ENCODE data around the gene HDAC9.

Gene HDAC9

GRCh38 chr7:18593602-18594279 lies 98.2 kb downstream of the HDAC9 start:
- Histone ChIP-seq H3K9me3 (ENCODE audit: control insufficient read depth, insufficient read depth, low read length) (no peaks in the 10 kb centered on the region), H3K4me1 (ENCODE audit: insufficient read depth, low read length) (no peaks in the 10 kb centered on the region), H3K36me3 (ENCODE audit: insufficient read depth, low read length) (peaks cover 9% of the 10 kb centered on the region; the same call in 1 of the 2 replicates), H3K9ac (ENCODE audit: low read depth, low read length) (no peak overlapping the region)

GRCh38 chr7:18597754-18598153 lies 102.2 kb downstream of the HDAC9 start:
- H3K36me3 ChIP-seq (ENCODE audit: insufficient read depth, low read length) = peaks cover 8% of the 10 kb centered on the region
- H3K9me3 ChIP-seq (ENCODE audit: control insufficient read depth, insufficient read depth, low read length) = no peaks in the 10 kb centered on the region; the same call in 1 of the 2 replicates
- no peak overlapping the region for H3K9ac ChIP-seq (ENCODE audit: low read depth, low read length)
- H3K4me1 ChIP-seq (ENCODE audit: insufficient read depth, low read length) = no peaks in the 10 kb centered on the region

- H3K4me1 ChIP-seq (ENCODE audit: insufficient read depth, low read length) = peaks cover 4% of the 10 kb centered on the region; the same call in 1 of the 2 replicates
- no peaks in the 10 kb centered on the region for H3K36me3 ChIP-seq (ENCODE audit: insufficient read depth, low read length)
- peaks cover 3% of the 10 kb centered on the region; the same call in 1 of the 2 replicates for H3K9me3 ChIP-seq (ENCODE audit: control insufficient read depth, insufficient read depth, low read length)
- H3K9ac ChIP-seq (ENCODE audit: low read depth, low read length) = no peak overlapping the region
These were observed 111.5 kb downstream of the HDAC9 start for GRCh38 chr7:18607025-18607424.

- no peak overlapping the region for H3K9ac ChIP-seq (ENCODE audit: low read depth, low read length)
- H3K36me3 ChIP-seq (ENCODE audit: insufficient read depth, low read length) = no peaks in the 10 kb centered on the region
- peaks cover 18% of the 10 kb centered on the region; the same call in 1 of the 2 replicates for H3K4me1 ChIP-seq (ENCODE audit: insufficient read depth, low read length)
- no peaks in the 10 kb centered on the region for H3K9me3 ChIP-seq (ENCODE audit: control insufficient read depth, insufficient read depth, low read length)
These were observed 114.9 kb downstream of the HDAC9 start for GRCh38 chr7:18610331-18610948.

- Histone ChIP-seq H3K9me3 (ENCODE audit: control insufficient read depth, insufficient read depth, low read length) (no peaks in the 10 kb centered on the region), H3K4me1 (ENCODE audit: insufficient read depth, low read length) (peaks cover 14% of the 10 kb centered on the region; the same call in 1 of the 2 replicates), H3K9ac (ENCODE audit: low read depth, low read length) (no peak overlapping the region), H3K36me3 (ENCODE audit: insufficient read depth, low read length) (peaks cover 4% of the 10 kb centered on the region)
These were observed 119.3 kb downstream of the HDAC9 start for GRCh38 chr7:18614841-18615240.

- Histone ChIP-seq H3K4me1 (ENCODE audit: insufficient read depth, low read length) (peaks cover 6% of the 10 kb centered on the region; the same call in 1 of the 2 replicates), H3K9me3 (ENCODE audit: control insufficient read depth, insufficient read depth, low read length) (no peaks in the 10 kb centered on the region), H3K36me3 (ENCODE audit: insufficient read depth, low read length) (peaks cover 4% of the 10 kb centered on the region), H3K9ac (ENCODE audit: low read depth, low read length) (no peak overlapping the region)
These were observed 123.8 kb downstream of the HDAC9 start for GRCh38 chr7:18619311-18619710.

- H3K9me3 ChIP-seq (ENCODE audit: control insufficient read depth, insufficient read depth, low read length) = no peaks in the 10 kb centered on the region
- H3K36me3 ChIP-seq (ENCODE audit: insufficient read depth, low read length) = no peaks in the 10 kb centered on the region
- H3K9ac ChIP-seq (ENCODE audit: low read depth, low read length) = no peak overlapping the region
- H3K4me1 ChIP-seq (ENCODE audit: insufficient read depth, low read length) = no peaks in the 10 kb centered on the region
These were observed 127.8 kb downstream of the HDAC9 start for GRCh38 chr7:18623389-18623788.

- Histone ChIP-seq H3K36me3 (ENCODE audit: insufficient read depth, low read length) (no peaks in the 10 kb centered on the region), H3K4me1 (ENCODE audit: insufficient read depth, low read length) (no peaks in the 10 kb centered on the region), H3K9me3 (ENCODE audit: control insufficient read depth, insufficient read depth, low read length) (no peaks in the 10 kb centered on the region), H3K9ac (ENCODE audit: low read depth, low read length) (no peak overlapping the region)
These were observed 128.9 kb downstream of the HDAC9 start for GRCh38 chr7:18624459-18624858.

GRCh38 chr7:18626086-18626485 lies 130.5 kb downstream of the HDAC9 start:
- no peak overlapping the region for H3K9ac ChIP-seq (ENCODE audit: low read depth, low read length)
- H3K4me1 ChIP-seq (ENCODE audit: insufficient read depth, low read length) = no peaks in the 10 kb centered on the region
- no peaks in the 10 kb centered on the region for H3K9me3 ChIP-seq (ENCODE audit: control insufficient read depth, insufficient read depth, low read length)
- H3K36me3 ChIP-seq (ENCODE audit: insufficient read depth, low read length) = no peaks in the 10 kb centered on the region

GRCh38 chr7:18626717-18627116 lies 131.2 kb downstream of the HDAC9 start:
- Histone ChIP-seq H3K4me1 (ENCODE audit: insufficient read depth, low read length) (no peaks in the 10 kb centered on the region; the same call in 1 of the 2 replicates), H3K9me3 (ENCODE audit: control insufficient read depth, insufficient read depth, low read length) (no peaks in the 10 kb centered on the region), H3K36me3 (ENCODE audit: insufficient read depth, low read length) (no peaks in the 10 kb centered on the region), H3K9ac (ENCODE audit: low read depth, low read length) (no peak overlapping the region)

- Histone ChIP-seq H3K4me1 (ENCODE audit: insufficient read depth, low read length) (no peaks in the 10 kb centered on the region), H3K36me3 (ENCODE audit: insufficient read depth, low read length) (no peaks in the 10 kb centered on the region), H3K9ac (ENCODE audit: low read depth, low read length) (no peak overlapping the region), H3K9me3 (ENCODE audit: control insufficient read depth, insufficient read depth, low read length) (no peaks in the 10 kb centered on the region)
These were observed 142.0 kb downstream of the HDAC9 start for GRCh38 chr7:18637516-18637915.

- Histone ChIP-seq H3K36me3 (ENCODE audit: insufficient read depth, low read length) (no peaks in the 10 kb centered on the region), H3K9ac (ENCODE audit: low read depth, low read length) (no peak overlapping the region)
These were observed 143.3 kb downstream of the HDAC9 start for GRCh38 chr7:18638594-18639452.

GRCh38 chr7:18639711-18640110 lies 144.2 kb downstream of the HDAC9 start:
- H3K36me3 ChIP-seq (ENCODE audit: insufficient read depth, low read length) = no peaks in the 10 kb centered on the region
- no peaks in the 10 kb centered on the region for H3K4me1 ChIP-seq (ENCODE audit: insufficient read depth, low read length)
- no peak overlapping the region for H3K9ac ChIP-seq (ENCODE audit: low read depth, low read length)
- H3K9me3 ChIP-seq (ENCODE audit: control insufficient read depth, insufficient read depth, low read length) = no peaks in the 10 kb centered on the region

More at GRCh38 chr7:18638594-18639452, 143.3 kb downstream of the HDAC9 start:
- Histone ChIP-seq H3K4me1 (ENCODE audit: insufficient read depth, low read length) (no peaks in the 10 kb centered on the region), H3K9me3 (ENCODE audit: control insufficient read depth, insufficient read depth, low read length) (no peaks in the 10 kb centered on the region)

GRCh38 chr7:18644981-18645380 lies 149.4 kb downstream of the HDAC9 start:
- Histone ChIP-seq H3K9ac (ENCODE audit: low read depth, low read length) (no peak overlapping the region), H3K36me3 (ENCODE audit: insufficient read depth, low read length) (peaks cover 7% of the 10 kb centered on the region; the same call in 1 of the 2 replicates), H3K4me1 (ENCODE audit: insufficient read depth, low read length) (no peaks in the 10 kb centered on the region), H3K9me3 (ENCODE audit: control insufficient read depth, insufficient read depth, low read length) (no peaks in the 10 kb centered on the region)
